IMR-90 (cell line): ENCODE data around the gene EYS. TPM values are rescaled to one million over a fixed set of nuclear protein-coding genes. Genes with fewer than 3 reads are reported as not detected.
A peak's percentile ranks its signal among the peaks of the same experiment; 100 is the strongest.

ENCODE experiments used
- ATAC-seq: fragments of 200-7000 bp; cut with Tn5 transposase; 2 replicates; pipeline ENCODE4 v1.9.1; 2020; ENCODE audit warnings: low read depth, mild to moderate bottlenecking, moderate library complexity
- BruUV-seq: library from RNA; stranded (reverse); fragments of 400-500 nt; replicated peaks from 2 replicates; lab custom pipeline; 2021; lab: Mats Ljungman, UMichigan
- CTCF ChIA-PET: fragments of 300-600 bp; formaldehyde crosslinking; extraction: SDS; loops from one replicate; lab custom pipeline; 2021; ENCODE audit warnings: antibody characterized with exemption; lab: Yijun Ruan, JAX
- POLR2A ChIA-PET: fragments of 300-600 bp; sonication (Branson Sonifier 250); formaldehyde crosslinking; loops from one replicate; lab custom pipeline; 2022; ENCODE audit warnings: antibody characterized with exemption; ENCODE audit not compliant: unreplicated experiment; lab: Charles Lee
- DNase-seq: peaks from one replicate; pipeline ENCODE4 v3.0.0; 2013
- H2AFZ ChIP-seq: replicated peaks from 2 replicates; pipeline ENCODE3; 2013; ENCODE audit warnings: low read length, mild to moderate bottlenecking; ENCODE audit not compliant: poor library complexity
- H2AK5ac ChIP-seq: 2 replicates; pipeline ENCODE4 v1.6.1; 2013; ENCODE audit warnings: low read depth, low read length, inconsistent platforms
- H2AK9ac ChIP-seq: replicated peaks from 2 replicates; pipeline ENCODE3; 2013; ENCODE audit warnings: mild to moderate bottlenecking, low read depth, low read length, moderate library complexity; ENCODE audit not compliant: poor library complexity
- H2BK120ac ChIP-seq: 2 replicates; pipeline ENCODE4 v1.6.1; 2013; ENCODE audit warnings: low read depth, low read length, inconsistent platforms
- H2BK15ac ChIP-seq: 3 replicates; pipeline ENCODE4 v1.6.1; 2013; ENCODE audit warnings: low read depth, low read length, inconsistent platforms
- H2BK20ac ChIP-seq: 2 replicates; pipeline ENCODE4 v1.6.1; 2013; ENCODE audit warnings: low read depth, mild to moderate bottlenecking, inconsistent platforms, low read length, moderate library complexity
- H2BK5ac ChIP-seq: 2 replicates; pipeline ENCODE4 v1.6.1; 2013; ENCODE audit warnings: mild to moderate bottlenecking, low read depth, low read length, inconsistent platforms; ENCODE audit not compliant: poor library complexity, severe bottlenecking
- H3K14ac ChIP-seq: replicated peaks from 2 replicates; pipeline ENCODE4 v1.6.1; 2013; ENCODE audit warnings: low read depth, low read length, inconsistent platforms
- H3K18ac ChIP-seq: 2 replicates; pipeline ENCODE4 v1.6.1; 2013; ENCODE audit warnings: low read depth, low read length, control low read depth
- H3K23ac ChIP-seq: 2 replicates; pipeline ENCODE4 v1.6.1; 2013; ENCODE audit warnings: low read depth, low read length, inconsistent platforms
- H3K27ac ChIP-seq: 2 replicates; pipeline ENCODE4 v1.5.1; 2013; ENCODE audit warnings: mild to moderate bottlenecking, control low read depth, low read length; ENCODE audit not compliant: insufficient read depth
- H3K27me3 ChIP-seq: 2 replicates; pipeline ENCODE4 v1.6.1; 2013; ENCODE audit warnings: low read length; ENCODE audit not compliant: control insufficient read depth, insufficient read depth
- H3K36me3 ChIP-seq: 2 replicates; pipeline ENCODE4 v1.6.1; 2013; ENCODE audit warnings: low read length, mixed read lengths; ENCODE audit not compliant: control insufficient read depth, insufficient read depth
- H3K4ac ChIP-seq: 2 replicates; pipeline ENCODE4 v1.6.1; 2013; ENCODE audit warnings: low read depth, low read length, inconsistent platforms
- H3K4me1 ChIP-seq: 2 replicates; pipeline ENCODE4 v1.6.1; 2013; ENCODE audit warnings: low read length, mixed read lengths; ENCODE audit not compliant: control insufficient read depth, insufficient read depth
- H3K4me2 ChIP-seq: 2 replicates; pipeline ENCODE4 v1.6.1; 2013; ENCODE audit warnings: low read depth, mild to moderate bottlenecking, control low read depth, low read length, moderate library complexity
- H3K4me3 ChIP-seq: 2 replicates; pipeline ENCODE4 v1.5.1; 2013; ENCODE audit warnings: low read depth, mild to moderate bottlenecking, control low read depth, low read length, moderate library complexity; ENCODE audit not compliant: insufficient read depth
- H3K56ac ChIP-seq: 2 replicates; pipeline ENCODE4 v1.6.1; 2013; ENCODE audit warnings: low read length, inconsistent platforms; ENCODE audit not compliant: insufficient read depth; ENCODE audit errors: extremely low read depth
- H3K79me1 ChIP-seq, 2 experiments: 2 replicates each; pipeline ENCODE4 v1.6.1; 2013; ENCODE audit warnings: low read length in 2 of 2, inconsistent platforms in 1 of 2, low read depth in 1 of 2
- H3K9ac ChIP-seq: 2 replicates; pipeline ENCODE4 v1.6.1; 2013; ENCODE audit warnings: low read depth, low read length, control low read depth
- H3K9me1 ChIP-seq: 2 replicates; pipeline ENCODE4 v1.6.1; 2013; ENCODE audit warnings: low read length, inconsistent platforms; ENCODE audit not compliant: insufficient read depth
- H3K9me3 ChIP-seq: 2 replicates; pipeline ENCODE4 v1.6.1; 2013; ENCODE audit warnings: low read length; ENCODE audit not compliant: control insufficient read depth, insufficient read depth
- H4K20me1 ChIP-seq: 2 replicates; pipeline ENCODE4 v1.6.1; 2013; ENCODE audit warnings: low read length, inconsistent platforms; ENCODE audit not compliant: insufficient read depth
- H4K5ac ChIP-seq: 2 replicates; pipeline ENCODE4 v1.6.1; 2013; ENCODE audit warnings: mild to moderate bottlenecking, low read depth, low read length, control low read depth
- H4K8ac ChIP-seq, 2 experiments: 2 replicates each; pipeline ENCODE4 v1.6.1; 2013; ENCODE audit warnings: low read depth in 2 of 2, low read length in 2 of 2, control low read depth in 1 of 2, inconsistent platforms in 1 of 2
- H4K91ac ChIP-seq: 2 replicates; pipeline ENCODE4 v1.6.1; 2013; ENCODE audit warnings: low read depth, low read length, inconsistent platforms; ENCODE audit not compliant: insufficient read depth
- BHLHE40 ChIP-seq: fragments of 150-350 bp; IDR thresholded peaks from 2 replicates; pipeline ENCODE4 v1.6.1; 2016; ENCODE audit warnings: mild to moderate bottlenecking, low read depth, low read length
- CEBPB ChIP-seq: IDR thresholded peaks from 2 replicates; pipeline ENCODE4 v1.6.1; 2012; ENCODE audit warnings: low read depth, low read length, improper control_type of control experiment
- CHD1 ChIP-seq: IDR thresholded peaks from 2 replicates; pipeline ENCODE4 v1.6.1; 2012; ENCODE audit warnings: low read depth, low read length, improper control_type of control experiment
- CTCF ChIP-seq: conservative IDR thresholded peaks from 2 replicates; pipeline ENCODE4 v1.5.1; 2012; ENCODE audit warnings: mild to moderate bottlenecking, low read depth, low read length, improper control_type of control experiment
- ELK1 ChIP-seq: fragments of 150-350 bp; IDR thresholded peaks from 2 replicates; pipeline ENCODE4 v1.6.1; 2016; ENCODE audit warnings: low read depth, mild to moderate bottlenecking, low read length, moderate library complexity, borderline replicate concordance
- FOS ChIP-seq: fragments of 150-350 bp; IDR thresholded peaks from 2 replicates; pipeline ENCODE4 v1.6.1; 2016; ENCODE audit warnings: low read depth, low read length
- MAFK ChIP-seq: IDR thresholded peaks from 2 replicates; pipeline ENCODE4 v1.6.1; 2012; ENCODE audit warnings: low read depth, low read length, improper control_type of control experiment
- MAZ ChIP-seq: IDR thresholded peaks from 2 replicates; pipeline ENCODE4 v1.6.1; 2012; ENCODE audit warnings: low read depth, mild to moderate bottlenecking, low read length, improper control_type of control experiment, moderate library complexity, borderline replicate concordance
- MXI1 ChIP-seq: IDR thresholded peaks from 2 replicates; pipeline ENCODE4 v1.6.1; 2012; ENCODE audit warnings: low read depth, mild to moderate bottlenecking, low read length, moderate library complexity, borderline replicate concordance
- NFE2L2 ChIP-seq: fragments of 150-350 bp; IDR thresholded peaks from 2 replicates; pipeline ENCODE4 v1.6.1; 2016; ENCODE audit warnings: low read depth, mild to moderate bottlenecking, low read length
- POLR2A ChIP-seq: IDR thresholded peaks from 2 replicates; pipeline ENCODE4 v1.6.1; 2012; ENCODE audit warnings: mild to moderate bottlenecking, low read depth, low read length
- RAD21 ChIP-seq: IDR thresholded peaks from 2 replicates; pipeline ENCODE4 v1.6.1; 2012; ENCODE audit warnings: low read length, improper control_type of control experiment
- RCOR1 ChIP-seq: IDR thresholded peaks from 2 replicates; pipeline ENCODE4 v1.6.1; 2012; ENCODE audit warnings: mild to moderate bottlenecking, low read length, improper control_type of control experiment; ENCODE audit not compliant: insufficient replicate concordance
- RFX5 ChIP-seq: IDR thresholded peaks from 2 replicates; pipeline ENCODE4 v1.8.0; 2012; ENCODE audit warnings: low read depth, mild to moderate bottlenecking, low read length, moderate library complexity
- SMC3 ChIP-seq: fragments of 150-350 bp; IDR thresholded peaks from 2 replicates; pipeline ENCODE4 v1.6.1; 2016; ENCODE audit warnings: low read depth, mild to moderate bottlenecking, antibody characterized with exemption, low read length, moderate library complexity
- USF2 ChIP-seq: fragments of 150-350 bp; IDR thresholded peaks from 2 replicates; pipeline ENCODE4 v1.6.1; 2017; ENCODE audit warnings: mild to moderate bottlenecking, antibody characterized with exemption, low read length, low read depth
- dilution Hi-C: fragments of 300-500 bp; cut with HindIII; formaldehyde crosslinking; loops from one replicate; pipeline ENCODE4 v1.14.3; 2018; ENCODE audit warnings: low sequenced_read_pairs; ENCODE audit not compliant: unreplicated experiment
- in situ Hi-C: fragments of 300-500 bp; cut with MboI; formaldehyde crosslinking; loops from 3 replicates; pipeline ENCODE4 v1.14.3; 2019; ENCODE audit warnings: low sequenced_read_pairs, inconsistent platforms, mixed read lengths
- intact Hi-C: fragments of 100-400 bp; cut with micrococcal nuclease; formaldehyde crosslinking; loops from 2 replicates; pipeline ENCODE4 v1.10.0; 2022
- polyA plus RNA-seq, 3 experiments: library from polyadenylated mRNA; depleted of rRNA; stranded (reverse); fragments of >200 nt; gene quantifications; 2 replicates each; pipeline ENCODE4 v1.2.3, GENCODE V29; 2012; ENCODE audit warnings: low replicate concordance in 1 of 3
- total RNA-seq: library from RNA; depleted of rRNA; stranded (reverse); fragments of >200 nt; gene quantifications from 2 replicates; pipeline ENCODE4 v1.2.3, GENCODE V29; 2012

Gene EYS
- total and polyA plus RNA-seq, 2 of the 4 experiments (the other 2 are of a cell fraction): under 0.01 TPM; not detected in 1

- H2BK20ac ChIP-seq: peak overlapping the region; percentile 52; the same call in 1 of the 2 replicates
- intact Hi-C loops (no loop called here), dilution Hi-C loops (no loop called here), in situ Hi-C loops (no loop called here)
- H4K20me1 ChIP-seq: no peaks in the 10 kb centered on the region
- H3K4me2 ChIP-seq: peak overlapping the region; percentile 10
- peak overlapping the region; percentile 37; the same call in 1 of the 2 replicates for H3K27ac ChIP-seq
- no peaks in the 10 kb centered on the region for H3K79me1 ChIP-seq
- H2AFZ ChIP-seq: no peak overlapping the region
- H4K5ac ChIP-seq: no peak overlapping the region
- no peak overlapping the region for H3K14ac ChIP-seq
- peak overlapping the region; percentile 60; the same call in 1 of the 2 replicates for H3K4ac ChIP-seq
- no peak overlapping the region for H2BK15ac ChIP-seq
- peak overlapping the region; percentile 86 for H2BK120ac ChIP-seq
- no peaks in the 10 kb centered on the region for H3K36me3 ChIP-seq
- no TSS peak for BruUV-seq
- H2AK9ac ChIP-seq: no peak overlapping the region
- ChIA-PET CTCF (no interaction called here), POLR2A (no interaction called here)
- no peaks in the 10 kb centered on the region for H3K27me3 ChIP-seq
- 0 out of 2 replicates have a peak overlapping the region, but pooled peaks have one; percentile 42 for H3K23ac ChIP-seq
- peaks cover 6% of the 10 kb centered on the region for H3K4me1 ChIP-seq
- no peaks in the 10 kb centered on the region for H3K9me3 ChIP-seq
- no peak overlapping the region for H3K56ac ChIP-seq
- H3K9ac ChIP-seq: no peak overlapping the region
- H4K8ac ChIP-seq: peak overlapping the region in 1 of 2 experiments; percentile 65; a peak in 2 of 4 replicates
- ATAC-seq (peak; percentile 83), DNase-seq (peak; percentile 57)
- H3K4me3 ChIP-seq: no peak overlapping the region
- no peak overlapping the region for H2AK5ac ChIP-seq
- no peak overlapping the region for H3K18ac ChIP-seq
- peak overlapping the region; percentile 92 for H2BK5ac ChIP-seq
- no peak for TF ChIP-seq MXI1
- no peak for TF ChIP-seq CHD1
- TF ChIP-seq POLR2A: no peak
- no peak for TF ChIP-seq ELK1
- TF ChIP-seq RCOR1: no peak
- no peak for TF ChIP-seq USF2
- TF ChIP-seq CEBPB: no peak
- TF ChIP-seq NFE2L2: no peak
- no peak for TF ChIP-seq FOS
- no peak for TF ChIP-seq SMC3
- TF ChIP-seq BHLHE40: no peak
- TF ChIP-seq RFX5: no peak
- TF ChIP-seq RAD21: no peak
- TF ChIP-seq MAFK: no peak
- no peak for TF ChIP-seq MAZ
- no peak for TF ChIP-seq CTCF
- H4K91ac ChIP-seq: no peak overlapping the region
- H3K9me1 ChIP-seq: no peaks in the 10 kb centered on the region
Measured at GRCh38 chr6:64293298-64293697, 1413.7 kb downstream of the EYS start.
